Colonic mucosa (tissue), 4 donors: Measurements from ENCODE around the gene TANC1. TPM values are rescaled to one million over a fixed set of nuclear protein-coding genes. Genes with fewer than 3 reads are reported as not detected.

Source experiments
- DNase-seq: peaks from one replicate; pipeline ENCODE4 v3.0.0-alpha.2; 2020
- H3K27ac ChIP-seq: fragments of 200-600 bp; one replicate; pipeline ENCODE4 v1.8.0; 2021
- H3K27me3 ChIP-seq: fragments of 200-600 bp; one replicate; pipeline ENCODE4 v1.8.0; 2021
- H3K36me3 ChIP-seq: fragments of 200-600 bp; one replicate; pipeline ENCODE4 v1.8.0; 2021
- H3K4me1 ChIP-seq: fragments of 200-600 bp; one replicate; pipeline ENCODE4 v1.8.0; 2021; ENCODE audit warnings: mild to moderate bottlenecking
- H3K4me3 ChIP-seq: fragments of 200-600 bp; one replicate; pipeline ENCODE4 v1.8.0; 2021
- H3K9ac ChIP-seq, 2 donors: one replicate each; pipeline ENCODE4 v1.7.0; 2013; ENCODE audit warnings: control low read depth in 2 of 2, low read depth in 2 of 2, low read length in 2 of 2
- H3K9me3 ChIP-seq: fragments of 200-600 bp; one replicate; pipeline ENCODE4 v1.8.0; 2021
- CTCF ChIP-seq: fragments of 200-600 bp; IDR thresholded peaks from one replicate; pipeline ENCODE4 v1.8.0; 2022; ENCODE audit warnings: antibody characterized with exemption, mild to moderate bottlenecking
- intact Hi-C: fragments of 100-400 bp; cut with DNase I; formaldehyde crosslinking; loops from one replicate; pipeline ENCODE4 v1.14.1; 2022
- total RNA-seq, 2 donors: library from RNA; stranded (reverse); fragmentation: NEBNext Ultra II Directional in 1 of 2; extraction: Animal tissue kit (Norgen Biotek cat#: 25700) in 1 of 2; gene quantifications; one replicate each; pipeline ENCODE4 v1.2.1, GENCODE V29; 2021
- donor health status: healthy.
- donor health status: DM: no; HTN: no; CAD: no.
- donor health status: DM: no; HTN: no; CAD: no.

TANC1 gene
- total RNA-seq, 2 donors from 2014 or later, result 28.3 to 32.7 TPM

GRCh38 chr2:158962074-158962473, 6.4 kb upstream of the TANC1 start:
- no peaks in the 10 kb centered on the region for H3K4me1 ChIP-seq
- H3K9me3 ChIP-seq, result no peaks in the 10 kb centered on the region
- no peak overlapping the region for H3K9ac ChIP-seq
- intact Hi-C loops, result no loop called here
- no peaks in the 10 kb centered on the region for H3K36me3 ChIP-seq
- no peak overlapping the region for H3K27ac ChIP-seq
- TF ChIP-seq CTCF, result no peak
- H3K4me3 ChIP-seq, result no peak overlapping the region
- no peaks in the 10 kb centered on the region for H3K27me3 ChIP-seq
- no peak for DNase-seq

- H3K4me3 ChIP-seq, result no peak overlapping the region
- no peaks in the 10 kb centered on the region for H3K9me3 ChIP-seq
- no peak for TF ChIP-seq CTCF
- no peaks in the 10 kb centered on the region for H3K36me3 ChIP-seq
- no peaks in the 10 kb centered on the region for H3K4me1 ChIP-seq
- no peak overlapping the region for H3K9ac ChIP-seq
- no peaks in the 10 kb centered on the region for H3K27me3 ChIP-seq
- no peak overlapping the region for H3K27ac ChIP-seq
- no peak for DNase-seq
- intact Hi-C loops, result no loop called here
Measured at GRCh38 chr2:158963071-158963470, 5.4 kb upstream of the TANC1 start.

- Histone ChIP-seq H3K4me1 (no peaks in the 10 kb centered on the region), H3K27ac (no peak overlapping the region), H3K36me3 (no peaks in the 10 kb centered on the region), H3K9me3 (no peaks in the 10 kb centered on the region), H3K27me3 (no peaks in the 10 kb centered on the region), H3K9ac (no peak overlapping the region), H3K4me3 (no peak overlapping the region)
- intact Hi-C loops, result no loop called here
- DNase-seq, result no peak
- TF ChIP-seq CTCF, result no peak
Measured at GRCh38 chr2:158965107-158965506, 3.3 kb upstream of the TANC1 start.

GRCh38 chr2:158965641-158966040, 2.8 kb upstream of the TANC1 start:
- Histone ChIP-seq H3K4me3 (no peak overlapping the region), H3K4me1 (no peaks in the 10 kb centered on the region), H3K9ac (no peak overlapping the region), H3K36me3 (no peaks in the 10 kb centered on the region), H3K27me3 (no peaks in the 10 kb centered on the region), H3K27ac (no peak overlapping the region), H3K9me3 (no peaks in the 10 kb centered on the region)
- intact Hi-C loops, result no loop called here
- TF ChIP-seq CTCF, result no peak
- DNase-seq, result no peak

GRCh38 chr2:158966312-158966711, 2.1 kb upstream of the TANC1 start:
- Histone ChIP-seq H3K36me3 (no peaks in the 10 kb centered on the region), H3K4me1 (no peaks in the 10 kb centered on the region), H3K9ac (no peak overlapping the region), H3K27me3 (no peaks in the 10 kb centered on the region), H3K27ac (no peak overlapping the region), H3K4me3 (no peak overlapping the region), H3K9me3 (no peaks in the 10 kb centered on the region)
- intact Hi-C loops, result no loop called here
- no peak for DNase-seq
- TF ChIP-seq CTCF, result no peak
